Memory B cell (primary cell): ENCODE results near the gene COMTD1.

Experiments
- ATAC-seq: fragments of 150-1000 bp; cut with Tn5 transposase; 2 replicates; pipeline ENCODE4 v1.10.0; 2021; ENCODE audit warnings: low read depth, mild to moderate bottlenecking, moderate library complexity
- DNase-seq, 2 donors: peaks; one replicate each; pipeline ENCODE4 v3.0.0; 2022; ENCODE audit warnings: low spot score in 2 of 2
- H3K27ac Mint-ChIP-seq: one replicate; pipeline ENCODE4 v1.8.0; 2022; ENCODE audit warnings: mild to moderate bottlenecking, moderate library complexity, mixed read lengths
- H3K27me3 Mint-ChIP-seq: one replicate; pipeline ENCODE4 v1.8.0; 2022; ENCODE audit warnings: mixed read lengths
- H3K36me3 Mint-ChIP-seq: one replicate; pipeline ENCODE4 v1.8.0; 2022; ENCODE audit warnings: mild to moderate bottlenecking, mixed read lengths
- H3K4me1 Mint-ChIP-seq: one replicate; pipeline ENCODE4 v1.8.0; 2022; ENCODE audit warnings: mixed read lengths
- H3K4me3 Mint-ChIP-seq: one replicate; pipeline ENCODE4 v1.8.0; 2022; ENCODE audit warnings: mild to moderate bottlenecking, moderate library complexity, mixed read lengths
- H3K9me3 Mint-ChIP-seq: one replicate; pipeline ENCODE4 v1.8.0; 2022; ENCODE audit warnings: mixed read lengths

The COMTD1 gene

GRCh38 chr10:75260990-75261389 is 25.2 kb upstream of the COMTD1 start:
- no peak overlapping the region for H3K4me3 Mint-ChIP-seq
- no peaks in the 10 kb centered on the region for H3K4me1 Mint-ChIP-seq
- ATAC-seq, result no peak
- no peaks in the 10 kb centered on the region for H3K9me3 Mint-ChIP-seq
- no peaks in the 10 kb centered on the region for H3K27me3 Mint-ChIP-seq
- H3K27ac Mint-ChIP-seq, result no peak overlapping the region
- H3K36me3 Mint-ChIP-seq, result no peaks in the 10 kb centered on the region
- no peak for DNase-seq

GRCh38 chr10:75254739-75255138 is 19.0 kb upstream of the COMTD1 start:
- Mint-ChIP-seq H3K4me3 (no peak overlapping the region), H3K27ac (no peak overlapping the region), H3K4me1 (no peaks in the 10 kb centered on the region), H3K36me3 (peaks cover 4% of the 10 kb centered on the region), H3K9me3 (peaks cover 9% of the 10 kb centered on the region), H3K27me3 (no peaks in the 10 kb centered on the region)
- ATAC-seq (no peak), DNase-seq (no peak)

- H3K4me3 Mint-ChIP-seq, result no peak overlapping the region
- peaks cover 3% of the 10 kb centered on the region for H3K27me3 Mint-ChIP-seq
- no peaks in the 10 kb centered on the region for H3K4me1 Mint-ChIP-seq
- peaks cover 4% of the 10 kb centered on the region for H3K36me3 Mint-ChIP-seq
- ATAC-seq (no peak), DNase-seq (no peak)
- peaks cover 9% of the 10 kb centered on the region for H3K9me3 Mint-ChIP-seq
- no peak overlapping the region for H3K27ac Mint-ChIP-seq
Measured at GRCh38 chr10:75253281-75254220, 17.8 kb upstream of the COMTD1 start.

- Mint-ChIP-seq H3K4me3 (no peak overlapping the region), H3K27me3 (peaks cover 3% of the 10 kb centered on the region), H3K9me3 (peaks cover 9% of the 10 kb centered on the region), H3K4me1 (no peaks in the 10 kb centered on the region), H3K27ac (no peak overlapping the region), H3K36me3 (peaks cover 4% of the 10 kb centered on the region)
- DNase-seq, result no peak
- no peak for ATAC-seq
Measured at GRCh38 chr10:75250934-75251333, 15.2 kb upstream of the COMTD1 start.

- ATAC-seq (no peak), DNase-seq (no peak)
- no peaks in the 10 kb centered on the region for H3K4me1 Mint-ChIP-seq
- peaks cover 3% of the 10 kb centered on the region for H3K9me3 Mint-ChIP-seq
- H3K27ac Mint-ChIP-seq, result no peak overlapping the region
- H3K36me3 Mint-ChIP-seq, result peaks cover 3% of the 10 kb centered on the region
- no peak overlapping the region for H3K4me3 Mint-ChIP-seq
- peaks cover 3% of the 10 kb centered on the region for H3K27me3 Mint-ChIP-seq
Measured at GRCh38 chr10:75247797-75248196, 12.0 kb upstream of the COMTD1 start.

GRCh38 chr10:75246506-75246905 is 10.7 kb upstream of the COMTD1 start:
- ATAC-seq, result no peak
- DNase-seq, result no peak
- no peak overlapping the region for H3K27ac Mint-ChIP-seq
- no peaks in the 10 kb centered on the region for H3K9me3 Mint-ChIP-seq
- peaks cover 3% of the 10 kb centered on the region for H3K36me3 Mint-ChIP-seq
- H3K27me3 Mint-ChIP-seq, result peaks cover 3% of the 10 kb centered on the region
- no peak overlapping the region for H3K4me3 Mint-ChIP-seq
- H3K4me1 Mint-ChIP-seq, result no peaks in the 10 kb centered on the region

GRCh38 chr10:75245354-75246250 is 9.8 kb upstream of the COMTD1 start:
- H3K36me3 Mint-ChIP-seq, result peaks cover 3% of the 10 kb centered on the region

DNA sequence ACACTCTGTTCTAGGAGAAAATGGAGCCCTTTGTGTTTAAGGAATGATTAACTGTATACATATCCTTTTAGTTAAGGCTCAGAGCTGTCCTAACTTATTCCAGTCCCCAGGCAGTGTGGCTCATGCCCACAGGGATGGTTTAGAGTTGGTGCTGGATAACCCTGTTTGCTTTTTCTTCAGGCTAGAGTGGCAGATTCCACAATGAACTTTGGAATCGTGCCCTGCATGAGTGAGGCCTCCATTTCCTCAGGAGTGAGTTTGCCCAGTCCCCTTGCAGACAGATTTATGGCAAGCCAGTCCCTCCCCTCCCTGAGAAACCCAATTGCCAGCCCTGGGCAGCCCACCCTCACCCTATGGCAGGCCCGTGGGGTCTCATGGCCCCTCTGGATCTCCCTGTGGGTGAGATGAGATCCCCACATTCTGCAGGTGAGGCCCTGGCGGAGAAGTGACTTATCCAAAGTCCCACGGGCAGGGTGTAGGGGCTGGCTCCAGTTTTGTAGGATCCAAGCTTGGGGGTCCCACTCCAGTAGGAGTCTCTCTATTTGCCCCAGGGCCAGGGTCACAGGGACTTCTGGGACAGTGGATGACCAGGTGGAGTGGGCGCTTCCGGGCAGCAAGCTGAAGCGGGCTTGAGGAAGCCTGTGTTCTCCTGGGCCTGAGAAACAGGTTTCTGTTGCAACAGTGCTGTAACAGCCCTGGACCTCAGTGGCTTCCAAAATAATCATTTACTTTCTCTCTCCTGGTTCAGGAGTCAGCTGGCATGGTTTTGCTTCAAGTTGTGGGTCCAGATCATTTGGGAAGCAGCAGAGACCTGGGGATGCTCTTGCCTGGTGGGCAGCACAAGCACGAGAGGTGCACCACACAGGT is 9.0 kb upstream of the COMTD1 start:
- Mint-ChIP-seq H3K27ac (no peak overlapping the region), H3K4me1 (no peaks in the 10 kb centered on the region), H3K4me3 (no peak overlapping the region), H3K27me3 (peaks cover 3% of the 10 kb centered on the region), H3K9me3 (no peaks in the 10 kb centered on the region), H3K36me3 (no peaks in the 10 kb centered on the region)
- ATAC-seq, result no peak
- DNase-seq, result no peak

More at GRCh38 chr10:75245354-75246250, 9.8 kb upstream of the COMTD1 start:
- Mint-ChIP-seq H3K9me3 (no peaks in the 10 kb centered on the region), H3K27ac (no peak overlapping the region), H3K4me1 (no peaks in the 10 kb centered on the region), H3K27me3 (peaks cover 3% of the 10 kb centered on the region), H3K4me3 (no peak overlapping the region)
- DNase-seq, result no peak
- ATAC-seq, result no peak

- ATAC-seq (no peak), DNase-seq (no peak)
- H3K27me3 Mint-ChIP-seq, result no peaks in the 10 kb centered on the region
- H3K9me3 Mint-ChIP-seq, result no peaks in the 10 kb centered on the region
- no peak overlapping the region for H3K4me3 Mint-ChIP-seq
- no peaks in the 10 kb centered on the region for H3K4me1 Mint-ChIP-seq
- no peak overlapping the region for H3K27ac Mint-ChIP-seq
- H3K36me3 Mint-ChIP-seq, result no peaks in the 10 kb centered on the region
Measured at GRCh38 chr10:75243426-75243825, 7.7 kb upstream of the COMTD1 start.

DNA sequence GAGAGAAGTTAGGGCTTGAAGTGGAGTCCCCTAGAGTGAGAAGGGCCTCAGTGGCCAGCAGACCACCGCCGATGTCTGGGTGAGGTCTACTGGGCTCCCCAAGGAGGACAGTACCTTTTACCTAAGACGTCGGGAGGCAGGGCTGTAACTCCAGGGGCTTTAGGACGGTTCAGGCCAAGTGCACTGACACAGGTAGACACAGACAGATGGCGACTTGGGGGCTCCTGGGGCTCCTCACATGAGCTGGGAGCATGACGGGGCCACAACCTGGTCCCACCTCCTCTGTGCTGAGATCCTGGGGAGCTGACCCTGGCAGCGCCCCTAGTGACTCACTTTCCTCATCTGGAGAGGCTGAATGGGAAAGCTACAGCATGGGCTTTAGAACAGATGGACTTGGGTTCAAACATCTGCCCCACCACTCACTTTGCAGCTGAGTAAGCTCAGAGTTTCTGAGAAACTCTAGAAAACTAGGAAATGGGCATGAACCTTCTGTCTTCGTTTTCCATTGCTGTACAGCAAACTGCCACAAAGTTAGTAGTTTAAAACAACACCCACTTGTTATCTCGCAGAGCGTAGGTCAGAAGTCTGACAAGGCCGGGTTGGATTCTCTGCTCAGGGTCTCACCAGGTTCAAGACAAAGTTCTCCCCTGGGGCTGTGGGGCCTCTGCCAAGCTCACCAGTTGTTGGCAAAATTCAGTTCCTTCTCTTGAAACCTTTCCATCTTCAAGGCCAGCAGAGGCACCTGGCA is 4.7 kb upstream of the COMTD1 start:
- Mint-ChIP-seq H3K4me1 (peaks cover 2% of the 10 kb centered on the region), H3K27me3 (no peaks in the 10 kb centered on the region), H3K36me3 (no peaks in the 10 kb centered on the region), H3K4me3 (no peak overlapping the region), H3K9me3 (no peaks in the 10 kb centered on the region), H3K27ac (no peak overlapping the region)
- ATAC-seq (no peak), DNase-seq (no peak)

- Mint-ChIP-seq H3K27me3 (no peaks in the 10 kb centered on the region), H3K4me3 (no peak overlapping the region), H3K4me1 (peaks cover 2% of the 10 kb centered on the region), H3K36me3 (no peaks in the 10 kb centered on the region), H3K27ac (no peak overlapping the region), H3K9me3 (no peaks in the 10 kb centered on the region)
- DNase-seq (no peak), ATAC-seq (no peak)
Measured at GRCh38 chr10:75239096-75239790, 3.5 kb upstream of the COMTD1 start.

GRCh38 chr10:75238182-75239095 is 2.7 kb upstream of the COMTD1 start:
- Mint-ChIP-seq H3K4me1 (peaks cover 2% of the 10 kb centered on the region), H3K4me3 (no peak overlapping the region), H3K36me3 (no peaks in the 10 kb centered on the region), H3K27ac (no peak overlapping the region), H3K9me3 (no peaks in the 10 kb centered on the region), H3K27me3 (no peaks in the 10 kb centered on the region)
- DNase-seq (no peak), ATAC-seq (no peak)
